PC-3 (cell line): ENCODE measurements around the gene CHTOP. TPM values are rescaled to one million over a fixed set of nuclear protein-coding genes. Genes with fewer than 3 reads are reported as not detected.
A peak's percentile ranks its signal among the peaks of the same experiment; 100 is the strongest.

Experiments
- ATAC-seq: fragments of 200-7000 bp; cut with Tn5 transposase; 2 replicates; pipeline ENCODE4 v1.9.1; 2020; ENCODE audit warnings: mild to moderate bottlenecking, moderate library complexity
- BruUV-seq: library from RNA; stranded (reverse); fragments of 400-500 nt; replicated peaks from 2 replicates; lab custom pipeline; 2021; lab: Mats Ljungman, UMichigan
- CTCF ChIA-PET: fragments of 300-600 bp; sonication (Branson Sonifier 250); formaldehyde crosslinking; loops from one replicate; lab custom pipeline; 2022; ENCODE audit warnings: antibody characterized with exemption; lab: Charles Lee
- POLR2A ChIA-PET: fragments of 300-600 bp; sonication (Branson Sonifier 250); formaldehyde crosslinking; loops from one replicate; lab custom pipeline; 2022; ENCODE audit warnings: antibody characterized with exemption; ENCODE audit not compliant: unreplicated experiment; lab: Charles Lee
- DNase-seq: peaks from one replicate; pipeline ENCODE4 v3.0.0-alpha.2; 2015
- H2AFZ ChIP-seq: fragments of 300-600 bp; sonication (generic); 2 replicates; pipeline ENCODE4 v1.6.0; 2016; ENCODE audit warnings: antibody characterized with exemption, low read length
- H3F3A ChIP-seq: fragments of 300-600 bp; sonication (generic); one replicate; pipeline ENCODE4 v1.6.0; 2017; ENCODE audit warnings: antibody characterized with exemption, low read length, control low read depth, mild to moderate bottlenecking; ENCODE audit not compliant: unreplicated experiment
- H3K27ac ChIP-seq: fragments of 300-600 bp; sonication (generic); 2 replicates; pipeline ENCODE4 v1.5.1; 2016; ENCODE audit warnings: mild to moderate bottlenecking, low read length
- H3K27me3 ChIP-seq: fragments of 300-600 bp; sonication (generic); 2 replicates; pipeline ENCODE4 v1.6.1; 2016; ENCODE audit warnings: low read length, mixed read lengths
- H3K36me3 ChIP-seq: fragments of 300-600 bp; sonication (generic); 2 replicates; pipeline ENCODE4 v1.6.1; 2016; ENCODE audit warnings: low read depth, mixed run types, low read length, mixed read lengths
- H3K4me1 ChIP-seq: fragments of 300-600 bp; sonication (generic); 2 replicates; pipeline ENCODE4 v1.5.1; 2016; ENCODE audit warnings: low read length; ENCODE audit not compliant: insufficient read depth
- H3K4me2 ChIP-seq: fragments of 300-600 bp; sonication (generic); 2 replicates; pipeline ENCODE4 v1.6.0; 2016; ENCODE audit warnings: low read length
- H3K4me3 ChIP-seq: fragments of 300-600 bp; sonication (generic); 2 replicates; pipeline ENCODE4 v1.5.1; 2016; ENCODE audit warnings: mild to moderate bottlenecking, low read length, mixed read lengths
- H3K79me2 ChIP-seq: fragments of 300-600 bp; sonication (generic); 2 replicates; pipeline ENCODE4 v1.6.1; 2017; ENCODE audit warnings: low read length, mixed read lengths
- H3K9ac ChIP-seq: fragments of 300-600 bp; sonication (generic); 2 replicates; pipeline ENCODE4 v1.6.0; 2016; ENCODE audit warnings: mild to moderate bottlenecking, low read length
- H3K9me2 ChIP-seq: fragments of 300-600 bp; sonication (generic); replicated peaks from 2 replicates; pipeline ENCODE4 v1.6.1; 2016; ENCODE audit warnings: mixed run types, low read length, mixed read lengths
- H3K9me3 ChIP-seq: fragments of 300-600 bp; sonication (generic); 2 replicates; pipeline ENCODE4 v1.6.1; 2016; ENCODE audit warnings: low read length, mixed read lengths
- H4K20me1 ChIP-seq: fragments of 300-600 bp; sonication (generic); 2 replicates; pipeline ENCODE4 v1.6.1; 2016; ENCODE audit warnings: low read length, mixed read lengths
- EZH2 ChIP-seq: fragments of 300-600 bp; sonication (generic); IDR thresholded peaks from one replicate; pipeline ENCODE4 v1.6.1; 2017; ENCODE audit warnings: antibody characterized with exemption, mild to moderate bottlenecking, low read length; ENCODE audit not compliant: unreplicated experiment
- EZH2phosphoT487 ChIP-seq: fragments of 300-600 bp; sonication (generic); IDR thresholded peaks from 2 replicates; pipeline ENCODE4 v1.6.1; 2018; ENCODE audit warnings: mild to moderate bottlenecking, antibody characterized with exemption, low read length, borderline replicate concordance
- intact Hi-C: fragments of 100-400 bp; cut with micrococcal nuclease; formaldehyde crosslinking; loops from 2 replicates; pipeline ENCODE4 v1.9.0; 2023
- total RNA-seq: library from RNA; depleted of rRNA; stranded (reverse); fragments of >200 nt; gene quantifications from 2 replicates; pipeline ENCODE4 v1.2.3, GENCODE V29; 2014
- TF ChIP-seq, protein P1 (sequence below): fragments of 300-600 bp; sonication (generic); conservative IDR thresholded peaks from 2 replicates; pipeline ENCODE4 v1.5.1; 2017; ENCODE audit warnings: antibody characterized with exemption, low read depth, mild to moderate bottlenecking, low read length

Gene CHTOP
- total RNA-seq, 1 experiment from 2014 or later = 101 TPM

DNA sequence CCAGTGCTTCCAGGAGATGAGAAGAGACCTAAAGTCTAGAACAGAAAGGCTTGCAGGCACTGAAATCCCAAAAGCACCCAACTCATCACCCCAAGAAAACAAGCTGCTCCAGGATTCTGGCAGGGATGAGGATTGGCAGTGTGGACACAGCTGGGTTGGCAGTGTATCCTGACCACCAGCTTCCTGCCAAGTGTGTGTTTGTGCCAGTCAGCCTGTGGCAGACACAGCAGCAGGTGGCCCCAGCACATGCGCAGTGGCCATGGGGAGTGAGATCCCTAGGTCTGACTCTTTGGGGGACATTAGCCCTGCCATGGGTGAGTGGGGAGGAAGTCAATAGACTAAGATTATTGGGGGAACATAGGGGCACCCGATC, 16.0 kb downstream of the CHTOP start:
- DNase-seq (peak; percentile 76), ATAC-seq (peak; percentile 76)
- peaks cover 14% of the 10 kb centered on the region for H3K4me1 ChIP-seq
- H2AFZ ChIP-seq = no peak overlapping the region
- H3K27me3 ChIP-seq = no peaks in the 10 kb centered on the region
- TF ChIP-seq EZH2phosphoT487 (no peak), EZH2 (no peak)
- TF ChIP-seq, protein P1, sequence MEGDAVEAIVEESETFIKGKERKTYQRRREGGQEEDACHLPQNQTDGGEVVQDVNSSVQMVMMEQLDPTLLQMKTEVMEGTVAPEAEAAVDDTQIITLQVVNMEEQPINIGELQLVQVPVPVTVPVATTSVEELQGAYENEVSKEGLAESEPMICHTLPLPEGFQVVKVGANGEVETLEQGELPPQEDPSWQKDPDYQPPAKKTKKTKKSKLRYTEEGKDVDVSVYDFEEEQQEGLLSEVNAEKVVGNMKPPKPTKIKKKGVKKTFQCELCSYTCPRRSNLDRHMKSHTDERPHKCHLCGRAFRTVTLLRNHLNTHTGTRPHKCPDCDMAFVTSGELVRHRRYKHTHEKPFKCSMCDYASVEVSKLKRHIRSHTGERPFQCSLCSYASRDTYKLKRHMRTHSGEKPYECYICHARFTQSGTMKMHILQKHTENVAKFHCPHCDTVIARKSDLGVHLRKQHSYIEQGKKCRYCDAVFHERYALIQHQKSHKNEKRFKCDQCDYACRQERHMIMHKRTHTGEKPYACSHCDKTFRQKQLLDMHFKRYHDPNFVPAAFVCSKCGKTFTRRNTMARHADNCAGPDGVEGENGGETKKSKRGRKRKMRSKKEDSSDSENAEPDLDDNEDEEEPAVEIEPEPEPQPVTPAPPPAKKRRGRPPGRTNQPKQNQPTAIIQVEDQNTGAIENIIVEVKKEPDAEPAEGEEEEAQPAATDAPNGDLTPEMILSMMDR = no peak
- ChIA-PET CTCF (no interaction called here), POLR2A (interaction anchor here (0.6 to 1.4 kb wide), 2 partner anchors 14 to 16 kb away, joined by 3 to 10 read pairs; partner anchors contain the start of gene CHTOP)
- H3K9me2 ChIP-seq = no peaks in the 10 kb centered on the region
- H4K20me1 ChIP-seq = 0 out of 2 replicates have a peak, but pooled peaks cover 5% of the 10 kb centered on the region
- H3K4me2 ChIP-seq = no peak overlapping the region
- no peaks in the 10 kb centered on the region for H3K79me2 ChIP-seq
- H3K27ac ChIP-seq = no peak overlapping the region
- no TSS peak for BruUV-seq
- peaks cover 13% of the 10 kb centered on the region for H3F3A ChIP-seq
- intact Hi-C loops = no loop called here
- H3K4me3 ChIP-seq = no peak overlapping the region
- H3K36me3 ChIP-seq = peaks cover 18% of the 10 kb centered on the region
- H3K9ac ChIP-seq = no peak overlapping the region
- H3K9me3 ChIP-seq = no peaks in the 10 kb centered on the region

DNA sequence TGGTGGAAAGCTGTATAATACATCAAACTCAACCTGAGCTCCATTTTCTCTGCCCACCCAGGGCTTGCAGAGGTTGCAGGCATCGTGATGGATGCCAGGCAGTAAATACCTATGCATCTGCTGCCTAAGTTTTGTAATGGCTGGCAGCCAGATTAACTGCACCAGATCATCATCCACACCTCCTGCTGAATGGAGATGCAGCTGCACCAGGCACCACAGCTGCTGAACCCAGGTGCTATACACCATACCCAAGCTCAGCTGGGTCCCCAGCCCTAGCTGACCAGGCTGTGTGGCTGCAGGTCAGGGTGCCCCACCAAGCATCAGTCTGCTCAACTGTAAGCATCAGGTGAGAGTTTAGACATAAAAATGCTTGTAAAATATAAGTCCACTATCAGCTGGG, 17.9 kb downstream of the CHTOP start:
- Histone ChIP-seq H3F3A (peaks cover 1% of the 10 kb centered on the region), H3K4me3 (no peak overlapping the region), H3K9me3 (no peaks in the 10 kb centered on the region), H3K36me3 (0 out of 2 replicates have a peak, but pooled peaks cover 1% of the 10 kb centered on the region), H3K9ac (no peak overlapping the region), H3K27ac (no peak overlapping the region), H2AFZ (no peak overlapping the region), H3K4me2 (no peak overlapping the region), H3K9me2 (no peaks in the 10 kb centered on the region), H3K4me1 (peaks cover 14% of the 10 kb centered on the region), H4K20me1 (no peaks in the 10 kb centered on the region), H3K79me2 (no peaks in the 10 kb centered on the region), H3K27me3 (no peaks in the 10 kb centered on the region)
- CTCF ChIA-PET = no interaction called here
- TF ChIP-seq, protein P1 = no peak
- TF ChIP-seq EZH2phosphoT487 (no peak), EZH2 (no peak)
- intact Hi-C loops = no loop called here
- POLR2A ChIA-PET = interaction anchor here (0.6 kb wide), 1 partner anchor 17 kb away, joined by 3 read pairs; no protein-coding TSS in a partner anchor
- DNase-seq (no peak), ATAC-seq (no peak)
- no TSS peak for BruUV-seq

DNA sequence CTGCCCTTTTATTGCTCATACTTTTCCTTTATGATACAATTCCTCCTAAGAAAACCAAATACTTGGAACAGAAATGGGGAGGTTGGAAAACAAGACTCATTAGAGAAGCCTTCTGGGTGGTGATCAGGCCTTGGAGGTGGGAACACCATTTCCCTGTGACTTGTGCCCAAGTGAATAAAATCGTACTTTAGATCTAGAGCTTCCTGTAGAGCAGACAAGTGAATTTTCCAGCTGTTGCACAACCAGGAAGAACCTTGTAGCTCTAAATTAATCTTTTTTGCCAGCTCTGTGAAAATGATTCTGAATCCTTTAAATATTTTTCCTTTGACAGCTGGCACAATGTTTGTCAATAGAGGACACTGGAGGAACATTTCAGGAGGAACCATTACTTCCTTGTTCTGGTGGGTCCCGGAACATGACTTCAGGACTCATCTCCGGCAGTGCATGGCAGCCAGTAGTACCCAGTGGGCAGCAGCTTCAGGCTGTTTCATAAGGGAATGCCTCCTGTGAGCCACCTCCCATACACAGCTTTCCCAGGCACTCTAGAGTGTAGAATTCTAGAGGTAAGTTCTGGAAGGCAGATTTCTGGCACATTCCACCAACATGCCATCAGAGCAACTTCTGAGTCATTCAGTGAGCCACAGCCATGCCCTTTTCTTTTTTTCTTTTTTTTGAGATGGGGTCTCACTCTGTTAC, 19.1 kb downstream of the CHTOP start:
- Histone ChIP-seq H3K27ac (no peak overlapping the region), H3K4me1 (peaks cover 16% of the 10 kb centered on the region), H4K20me1 (no peaks in the 10 kb centered on the region), H3K9ac (no peak overlapping the region), H3K4me2 (peak overlapping the region; percentile 18; the same call in 1 of the 2 replicates), H2AFZ (no peak overlapping the region), H3K9me2 (no peaks in the 10 kb centered on the region), H3F3A (no peaks in the 10 kb centered on the region), H3K9me3 (no peaks in the 10 kb centered on the region), H3K36me3 (no peaks in the 10 kb centered on the region), H3K4me3 (no peak overlapping the region), H3K27me3 (no peaks in the 10 kb centered on the region), H3K79me2 (no peaks in the 10 kb centered on the region)
- CTCF ChIA-PET = no interaction called here
- TF ChIP-seq, protein P1 = no peak
- TF ChIP-seq EZH2 (no peak), EZH2phosphoT487 (no peak)
- peak; percentile 66 for DNase-seq
- no peak; the same call in 1 of the 2 replicates for ATAC-seq
- POLR2A ChIA-PET = no interaction called here
- intact Hi-C loops = no loop called here
- no TSS peak for BruUV-seq
